Calu3 (cell line): ENCODE results near the gene CUBN. TPM values are rescaled to one million over a fixed set of nuclear protein-coding genes. Genes with fewer than 3 reads are reported as not detected.

ENCODE experiments used
- BruUV-seq: library from RNA; stranded (reverse); fragments of 400-500 nt; replicated peaks from 2 replicates; lab custom pipeline; 2021; lab: Mats Ljungman, UMichigan
- CTCF ChIA-PET: fragments of 300-600 bp; sonication (Branson Sonifier 250); formaldehyde crosslinking; loops from one replicate; lab custom pipeline; 2022; ENCODE audit warnings: antibody characterized with exemption; lab: Charles Lee
- DNase-seq: peaks from one replicate; pipeline ENCODE4 v3.0.0; 2022
- H3K27ac Mint-ChIP-seq: one replicate; pipeline ENCODE4 v1.8.0; 2022; ENCODE audit warnings: mixed read lengths; ENCODE audit not compliant: unreplicated experiment
- H3K27me3 Mint-ChIP-seq: one replicate; pipeline ENCODE4 v1.8.0; 2022; ENCODE audit warnings: mixed read lengths; ENCODE audit not compliant: unreplicated experiment
- H3K36me3 Mint-ChIP-seq: one replicate; pipeline ENCODE4 v1.8.0; 2022; ENCODE audit warnings: mild to moderate bottlenecking, moderate library complexity, mixed read lengths; ENCODE audit not compliant: insufficient read depth, unreplicated experiment
- H3K4me1 Mint-ChIP-seq: one replicate; pipeline ENCODE4 v1.8.0; 2022; ENCODE audit warnings: mild to moderate bottlenecking, low read depth, mixed read lengths; ENCODE audit not compliant: unreplicated experiment
- H3K4me3 Mint-ChIP-seq: one replicate; pipeline ENCODE4 v1.8.0; 2022; ENCODE audit warnings: mild to moderate bottlenecking, low read depth, moderate library complexity, mixed read lengths; ENCODE audit not compliant: unreplicated experiment
- H3K9me3 Mint-ChIP-seq: one replicate; pipeline ENCODE4 v1.8.0; 2022; ENCODE audit warnings: low read depth, mixed read lengths; ENCODE audit not compliant: unreplicated experiment
- intact Hi-C: fragments of 100-400 bp; cut with micrococcal nuclease; formaldehyde crosslinking; loops from one replicate; pipeline ENCODE4 v1.10.0; 2022; ENCODE audit not compliant: unreplicated experiment
- total RNA-seq: library from RNA; stranded (reverse); gene quantifications from 2 replicates; pipeline ENCODE4 v1.2.3, GENCODE V29; 2022
- TF ChIP-seq, protein P1 (sequence below): fragments of 200-600 bp; IDR thresholded peaks from one replicate; pipeline ENCODE4 v1.8.0; 2022; ENCODE audit warnings: antibody characterized with exemption; ENCODE audit not compliant: unreplicated experiment

CUBN gene
- total RNA-seq, 1 experiment from 2014 or later, result 0.92 TPM

DNA sequence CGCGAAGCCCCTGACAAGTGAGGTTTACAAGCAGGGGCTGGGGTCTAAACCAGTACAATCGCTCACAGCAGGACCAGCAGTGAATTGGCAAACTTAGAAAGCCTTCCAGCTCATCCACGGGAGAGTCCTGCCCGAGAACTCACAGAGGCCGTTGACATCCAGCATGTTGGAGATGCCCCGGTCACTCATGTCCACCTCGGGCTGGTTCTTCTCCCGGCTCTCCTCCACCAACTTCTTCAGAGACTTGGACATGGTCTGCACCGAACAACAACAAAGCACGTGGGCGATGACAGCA, 312.8 kb downstream of the CUBN start:
- Mint-ChIP-seq H3K27me3 (no peaks in the 10 kb centered on the region), H3K4me3 (peak overlapping the region; percentile 97), H3K36me3 (peaks cover 25% of the 10 kb centered on the region), H3K27ac (peak overlapping the region; percentile 77), H3K9me3 (peaks cover under 1% of the 10 kb centered on the region), H3K4me1 (peaks cover 18% of the 10 kb centered on the region)
- no peak for DNase-seq
- intact Hi-C loops, result no loop called here
- no TSS peak for BruUV-seq
- CTCF ChIA-PET, result interaction anchor here (1.0 to 1.1 kb wide), 2 partner anchors 16 to 914 kb away, joined by 4 to 6 read pairs; no protein-coding TSS in a partner anchor
- TF ChIP-seq, protein P1, sequence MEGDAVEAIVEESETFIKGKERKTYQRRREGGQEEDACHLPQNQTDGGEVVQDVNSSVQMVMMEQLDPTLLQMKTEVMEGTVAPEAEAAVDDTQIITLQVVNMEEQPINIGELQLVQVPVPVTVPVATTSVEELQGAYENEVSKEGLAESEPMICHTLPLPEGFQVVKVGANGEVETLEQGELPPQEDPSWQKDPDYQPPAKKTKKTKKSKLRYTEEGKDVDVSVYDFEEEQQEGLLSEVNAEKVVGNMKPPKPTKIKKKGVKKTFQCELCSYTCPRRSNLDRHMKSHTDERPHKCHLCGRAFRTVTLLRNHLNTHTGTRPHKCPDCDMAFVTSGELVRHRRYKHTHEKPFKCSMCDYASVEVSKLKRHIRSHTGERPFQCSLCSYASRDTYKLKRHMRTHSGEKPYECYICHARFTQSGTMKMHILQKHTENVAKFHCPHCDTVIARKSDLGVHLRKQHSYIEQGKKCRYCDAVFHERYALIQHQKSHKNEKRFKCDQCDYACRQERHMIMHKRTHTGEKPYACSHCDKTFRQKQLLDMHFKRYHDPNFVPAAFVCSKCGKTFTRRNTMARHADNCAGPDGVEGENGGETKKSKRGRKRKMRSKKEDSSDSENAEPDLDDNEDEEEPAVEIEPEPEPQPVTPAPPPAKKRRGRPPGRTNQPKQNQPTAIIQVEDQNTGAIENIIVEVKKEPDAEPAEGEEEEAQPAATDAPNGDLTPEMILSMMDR, result no peak

DNA sequence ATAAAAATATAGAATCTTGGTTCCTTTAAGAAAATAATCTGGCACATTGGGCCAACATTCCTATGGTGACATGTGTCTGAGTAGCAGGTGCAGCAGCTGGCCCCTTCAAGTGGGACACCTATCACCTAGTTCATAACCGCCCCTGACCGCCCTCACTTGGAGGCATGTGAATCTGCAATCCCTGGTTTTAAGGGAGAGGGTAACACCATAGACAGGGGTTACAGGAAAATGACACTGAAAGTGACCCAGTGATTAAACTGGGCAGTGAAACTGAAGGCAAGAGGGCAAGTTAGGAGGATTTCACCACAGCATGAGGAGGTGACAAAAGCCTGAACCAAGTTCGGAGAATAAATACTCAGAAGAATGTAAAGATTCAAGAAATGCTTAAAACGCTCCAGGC, 313.4 kb downstream of the CUBN start:
- no TSS peak for BruUV-seq
- intact Hi-C loops, result no loop called here
- DNase-seq, result peak; percentile 17
- H3K27me3 Mint-ChIP-seq, result no peaks in the 10 kb centered on the region
- H3K9me3 Mint-ChIP-seq, result no peaks in the 10 kb centered on the region
- TF ChIP-seq, protein P1, result no peak
- H3K36me3 Mint-ChIP-seq, result peaks cover 25% of the 10 kb centered on the region
- H3K4me3 Mint-ChIP-seq, result peak overlapping the region; percentile 97
- H3K4me1 Mint-ChIP-seq, result peaks cover 18% of the 10 kb centered on the region
- peak overlapping the region; percentile 77 for H3K27ac Mint-ChIP-seq
- CTCF ChIA-PET, result no interaction called here

DNA sequence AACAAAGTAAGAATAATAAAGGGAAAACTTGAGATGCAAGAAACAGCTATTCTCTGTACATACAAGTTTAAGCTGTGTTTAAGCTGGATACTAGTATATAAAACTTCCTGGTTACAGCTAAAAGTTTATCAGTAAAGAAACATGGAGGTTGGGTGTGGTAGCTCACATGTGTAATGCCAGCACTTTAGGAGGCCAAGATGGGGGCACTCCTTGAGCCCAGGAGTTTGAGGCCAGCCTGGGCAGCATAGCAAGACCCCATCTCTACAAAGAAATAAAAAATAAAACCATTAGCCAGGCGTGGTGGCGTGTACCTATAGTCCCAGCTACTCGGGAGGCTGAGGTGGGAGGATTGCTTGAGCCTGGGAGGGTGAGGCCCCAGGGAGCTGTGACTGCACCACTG, 315.6 kb downstream of the CUBN start:
- TF ChIP-seq, protein P1, result no peak
- H3K27ac Mint-ChIP-seq, result no peak overlapping the region
- no peaks in the 10 kb centered on the region for H3K27me3 Mint-ChIP-seq
- no peak overlapping the region for H3K4me3 Mint-ChIP-seq
- no peak for DNase-seq
- peaks cover 18% of the 10 kb centered on the region for H3K4me1 Mint-ChIP-seq
- CTCF ChIA-PET, result no interaction called here
- no TSS peak for BruUV-seq
- intact Hi-C loops, result no loop called here
- no peaks in the 10 kb centered on the region for H3K9me3 Mint-ChIP-seq
- peaks cover 25% of the 10 kb centered on the region for H3K36me3 Mint-ChIP-seq

- Mint-ChIP-seq H3K4me1 (peaks cover 18% of the 10 kb centered on the region), H3K27ac (no peak overlapping the region), H3K27me3 (no peaks in the 10 kb centered on the region), H3K36me3 (peaks cover 17% of the 10 kb centered on the region), H3K4me3 (no peak overlapping the region), H3K9me3 (no peaks in the 10 kb centered on the region)
- no peak for DNase-seq
- CTCF ChIA-PET, result no interaction called here
- intact Hi-C loops, result no loop called here
- no TSS peak for BruUV-seq
- TF ChIP-seq, protein P1, result no peak
These were observed 316.9 kb downstream of the CUBN start for GRCh38 chr10:16812676-16813075.
